ENCODE data around the gene CAPG.
A peak's percentile ranks its signal among the peaks of the same experiment; 100 is the strongest.

CAPG gene

DNA sequence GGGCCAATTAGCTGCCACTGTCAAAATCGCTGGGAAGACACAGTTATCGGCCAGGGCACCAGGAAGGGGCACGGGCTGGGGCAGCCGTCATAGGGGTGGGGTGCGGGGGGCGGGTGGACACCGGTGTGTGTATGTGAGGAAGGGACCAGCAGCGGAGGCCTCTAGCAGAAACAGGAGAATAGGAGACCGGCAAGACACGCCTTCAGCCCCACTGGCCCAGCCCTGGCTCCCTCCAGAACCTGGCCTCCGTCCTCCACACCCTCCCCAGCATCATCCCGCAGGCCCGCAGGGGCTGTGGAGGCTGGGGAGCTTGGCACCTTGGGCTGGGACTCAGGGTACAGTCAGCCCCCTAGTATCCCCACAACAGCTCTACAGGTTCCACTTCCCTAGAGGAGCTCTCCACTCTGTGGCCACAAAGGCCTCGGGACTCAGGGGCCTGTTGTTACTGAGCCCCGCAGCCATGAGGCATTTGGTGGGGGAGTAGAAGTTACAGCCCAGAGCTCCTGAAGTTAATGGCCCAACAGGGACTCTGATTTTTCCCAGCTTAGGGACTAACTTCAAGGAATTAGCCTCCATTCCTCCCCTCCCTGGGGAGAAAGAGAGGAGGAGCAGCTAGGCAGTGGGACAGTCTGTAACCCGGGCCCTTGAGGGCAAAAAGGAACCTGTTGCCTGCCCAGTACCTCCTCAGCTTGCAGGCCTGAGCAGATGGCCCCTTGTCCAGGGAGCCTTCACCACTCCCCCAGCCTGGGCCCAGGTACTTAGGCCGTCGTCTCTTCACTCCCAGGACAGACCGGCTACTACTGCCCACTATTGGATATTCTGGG is 28.2 kb upstream of the CAPG start:
- DNase-seq (ENCODE audit: low read depth) = no peak

DNA sequence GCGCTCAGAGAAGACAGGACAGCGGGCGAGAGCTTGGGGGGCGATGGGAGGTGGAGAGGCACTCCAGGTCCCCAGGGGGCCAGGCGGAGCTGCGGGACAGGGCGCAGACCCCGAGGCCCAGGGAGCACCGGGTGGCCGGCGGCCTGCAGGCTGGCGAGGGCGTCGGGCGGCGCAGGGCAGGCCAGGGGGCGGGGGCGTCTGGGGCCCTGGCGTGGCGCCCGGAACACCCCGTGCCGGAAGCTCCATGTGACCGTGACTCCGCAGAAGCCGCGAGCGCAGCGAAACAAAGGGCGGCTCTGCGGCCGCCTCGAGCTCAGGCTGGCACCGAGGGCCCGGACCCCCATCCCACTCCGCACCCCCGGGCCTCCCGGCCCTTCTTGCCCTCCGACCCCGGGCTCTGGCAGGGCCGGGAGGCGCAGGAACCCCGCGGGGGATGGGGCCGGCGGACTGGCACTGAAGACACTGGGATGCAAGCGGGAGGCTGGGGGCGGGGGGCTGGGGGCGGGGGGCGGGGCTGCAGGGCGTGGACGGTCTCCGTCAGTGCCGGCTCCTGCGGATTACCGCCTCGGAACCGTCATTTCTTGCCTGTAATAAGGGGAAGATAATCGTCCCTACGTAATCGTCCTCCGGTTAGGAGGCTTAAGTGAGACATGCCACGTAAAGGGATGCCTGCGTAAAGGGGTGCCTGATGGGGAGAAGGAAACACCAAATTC is 27.5 kb upstream of the CAPG start:
- DNase-seq (ENCODE audit: low read depth) = peak; percentile 41

DNA sequence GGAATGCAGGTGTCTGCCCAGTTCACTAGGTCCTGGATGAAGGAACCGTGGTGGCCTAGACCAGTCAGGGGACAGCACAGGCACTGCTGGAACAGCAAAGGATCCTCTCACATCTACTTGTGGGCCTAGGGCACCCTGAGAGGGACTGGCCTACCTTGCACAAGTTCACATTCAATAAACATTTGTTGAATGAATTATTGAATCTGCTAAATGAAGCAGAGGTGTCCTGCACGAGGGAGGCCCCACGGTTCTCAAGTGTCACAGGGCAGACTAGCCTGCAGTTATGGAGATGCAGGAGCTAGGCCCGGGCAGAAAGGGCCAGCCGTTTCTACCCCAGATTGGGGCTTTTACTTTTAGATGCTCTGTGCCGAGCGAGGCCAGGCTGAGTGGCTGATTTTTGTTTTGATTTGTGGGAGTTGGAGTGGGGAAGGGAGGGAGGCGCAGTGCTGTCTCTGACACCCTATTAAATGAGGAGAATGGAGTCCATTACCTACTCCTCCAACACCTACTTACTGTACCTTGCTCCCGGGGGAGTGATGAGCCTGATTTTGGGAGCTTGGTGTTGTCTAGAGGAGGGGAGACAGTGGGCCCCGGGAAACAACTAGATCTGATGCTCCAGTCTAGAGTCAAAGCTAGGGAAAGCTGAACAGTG is 26.8 kb upstream of the CAPG start:
- DNase-seq (ENCODE audit: low read depth) = no peak

DNA sequence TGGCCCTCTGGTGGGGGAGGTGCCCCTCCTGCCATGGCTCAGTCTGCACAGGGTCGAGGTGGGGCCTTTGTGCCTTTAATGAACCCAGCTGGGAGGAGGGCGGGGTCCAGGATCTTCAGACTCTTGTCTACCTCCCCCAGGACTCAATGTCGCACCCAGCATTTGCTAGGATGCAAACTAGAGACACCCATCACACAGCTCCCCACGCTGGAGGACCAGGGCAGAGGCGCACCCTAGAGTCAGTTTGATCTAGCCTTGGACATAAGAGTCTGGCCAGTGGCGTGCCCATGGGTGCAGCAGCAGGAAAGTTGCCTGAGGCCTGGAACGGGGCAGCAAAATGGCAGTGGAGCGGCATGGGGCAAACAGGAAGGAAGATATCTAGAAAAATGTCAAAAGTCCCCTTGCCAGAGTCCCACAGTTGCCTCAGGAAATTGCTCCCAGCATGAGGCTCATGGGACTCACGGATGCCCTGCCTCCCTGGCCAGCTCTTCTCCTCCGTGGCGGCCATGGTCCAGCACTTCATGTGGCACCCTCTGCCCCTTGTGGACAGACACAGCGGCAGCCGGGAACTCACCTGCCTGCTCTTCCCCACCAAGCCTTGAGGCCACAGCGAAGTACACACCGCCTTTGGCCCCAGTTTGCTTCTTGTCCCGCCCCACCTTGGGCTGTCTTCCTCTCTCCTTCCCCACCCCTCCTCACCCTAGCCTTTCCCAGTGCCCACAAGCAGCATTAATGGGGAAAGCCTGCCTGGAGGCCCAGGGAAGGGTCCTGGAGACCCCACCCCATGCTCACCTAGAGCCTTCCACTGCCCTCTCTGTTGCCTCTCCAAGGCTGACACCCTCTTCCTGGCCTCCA is 26.0 kb upstream of the CAPG start:
- DNase-seq (ENCODE audit: low read depth) = no peak

DNA sequence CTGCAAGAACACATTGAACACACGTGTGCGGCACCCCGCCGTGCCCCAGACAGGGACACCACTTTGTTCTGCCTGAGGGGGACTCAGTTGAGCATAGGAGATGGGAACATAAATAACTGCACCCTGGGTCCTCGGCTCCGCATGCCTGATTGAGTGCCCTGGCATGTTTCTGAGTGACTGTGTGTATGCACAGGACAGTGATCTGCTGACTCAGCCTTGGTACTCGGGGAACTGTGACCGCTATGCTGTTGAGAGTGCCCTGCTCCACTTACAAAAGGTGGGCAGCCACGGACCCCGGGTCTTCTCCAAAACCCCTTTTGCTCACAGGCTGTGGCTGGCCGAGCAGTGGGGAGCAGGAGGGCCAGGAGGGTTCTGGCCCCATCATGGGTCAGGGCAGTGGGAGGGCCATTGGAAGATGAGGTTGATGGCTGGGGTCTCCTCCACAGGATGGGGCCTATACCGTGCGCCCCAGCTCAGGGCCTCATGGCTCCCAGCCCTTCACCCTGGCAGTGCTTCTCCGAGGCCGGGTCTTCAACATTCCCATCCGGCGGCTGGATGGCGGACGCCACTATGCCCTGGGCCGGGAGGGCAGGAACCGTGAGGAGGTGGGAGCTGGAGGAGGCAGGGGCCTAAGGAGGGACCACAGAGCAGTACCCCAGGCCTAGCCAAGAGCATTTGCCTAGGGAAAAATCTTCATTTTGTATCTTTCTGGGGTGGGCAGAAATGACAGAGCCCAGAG is 25.2 kb upstream of the CAPG start:
- DNase-seq (ENCODE audit: low read depth) = no peak

DNA sequence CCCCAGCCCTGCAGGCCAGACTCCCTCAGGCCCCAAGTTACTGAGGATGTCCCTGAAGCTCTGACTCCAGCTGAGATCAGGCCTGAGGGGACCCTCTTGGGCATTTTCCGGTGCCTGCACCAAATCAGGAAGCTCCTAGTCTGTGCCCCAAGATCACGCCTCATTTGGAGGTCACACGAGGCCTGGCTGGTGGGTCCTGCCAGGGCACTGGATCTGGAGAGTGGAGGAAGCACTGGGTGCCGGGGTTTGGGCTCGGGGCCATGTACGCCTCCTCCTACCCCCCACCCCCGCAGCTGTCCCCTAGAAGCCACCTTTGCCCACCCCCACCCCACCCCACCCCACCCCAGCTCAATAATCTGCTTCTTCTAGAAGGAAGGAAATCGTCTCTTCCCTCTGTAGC is 24.5 kb upstream of the CAPG start:
- no peak for DNase-seq (ENCODE audit: low read depth)

DNA sequence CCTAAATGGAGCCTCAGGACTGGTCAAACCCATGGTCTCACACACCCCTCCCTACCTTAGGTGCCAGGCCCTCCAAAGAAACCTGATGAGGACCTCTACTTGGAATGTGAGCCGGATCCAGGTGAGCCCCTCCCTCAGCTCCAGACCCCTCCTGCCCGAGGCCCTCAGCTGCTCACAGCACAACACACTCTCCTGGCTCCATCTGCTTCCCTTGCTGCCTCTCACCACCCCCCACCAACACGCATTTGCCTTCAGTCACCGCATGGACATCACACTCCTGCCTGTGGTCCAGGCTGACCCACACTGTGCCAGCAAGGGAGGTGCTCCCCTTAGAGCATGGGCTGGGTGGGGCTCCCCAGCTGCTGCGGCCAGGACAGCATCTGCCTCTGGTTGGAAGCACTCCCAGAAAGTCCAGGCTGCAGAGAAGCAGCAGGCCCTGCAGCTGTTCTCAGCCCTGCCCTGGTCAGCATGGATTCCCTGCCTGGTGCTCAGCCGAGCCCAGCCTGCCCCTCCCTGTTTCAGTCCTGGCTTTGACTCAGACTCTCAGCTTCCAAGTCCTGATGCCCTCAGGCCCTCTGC is 23.4 kb upstream of the CAPG start:
- no peak for DNase-seq (ENCODE audit: low read depth)

DNA sequence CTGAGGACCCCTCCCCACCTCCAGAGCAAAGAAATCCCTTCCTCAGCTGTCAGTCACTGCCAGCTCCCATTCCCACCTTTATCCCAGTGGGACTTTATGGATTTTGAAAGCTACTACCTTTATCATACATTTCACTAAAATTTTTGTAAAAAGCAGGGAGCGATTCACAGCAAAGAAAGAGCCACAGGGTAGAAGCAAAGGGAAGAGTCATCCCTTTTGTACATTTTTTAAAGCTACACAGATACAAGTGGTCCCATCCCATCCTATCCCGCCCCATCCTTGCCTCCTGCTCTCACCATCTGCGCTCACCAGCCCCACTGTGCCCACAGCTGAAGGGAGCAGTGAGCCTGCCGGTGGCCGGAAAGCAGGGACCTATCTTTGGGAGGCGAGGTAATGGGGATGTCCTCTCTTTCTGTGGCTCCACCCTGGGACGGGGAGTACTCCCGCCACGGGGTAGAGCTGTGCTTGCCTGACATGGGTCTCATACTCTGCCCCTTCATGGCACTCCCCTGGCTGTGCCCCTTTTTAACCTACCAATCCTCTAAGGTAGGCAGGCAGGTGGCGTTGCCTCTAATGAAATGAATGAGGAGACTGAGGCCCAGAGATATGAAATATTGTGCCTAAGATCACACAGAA is 21.5 kb upstream of the CAPG start:
- no peak for DNase-seq (ENCODE audit: low read depth)

DNA sequence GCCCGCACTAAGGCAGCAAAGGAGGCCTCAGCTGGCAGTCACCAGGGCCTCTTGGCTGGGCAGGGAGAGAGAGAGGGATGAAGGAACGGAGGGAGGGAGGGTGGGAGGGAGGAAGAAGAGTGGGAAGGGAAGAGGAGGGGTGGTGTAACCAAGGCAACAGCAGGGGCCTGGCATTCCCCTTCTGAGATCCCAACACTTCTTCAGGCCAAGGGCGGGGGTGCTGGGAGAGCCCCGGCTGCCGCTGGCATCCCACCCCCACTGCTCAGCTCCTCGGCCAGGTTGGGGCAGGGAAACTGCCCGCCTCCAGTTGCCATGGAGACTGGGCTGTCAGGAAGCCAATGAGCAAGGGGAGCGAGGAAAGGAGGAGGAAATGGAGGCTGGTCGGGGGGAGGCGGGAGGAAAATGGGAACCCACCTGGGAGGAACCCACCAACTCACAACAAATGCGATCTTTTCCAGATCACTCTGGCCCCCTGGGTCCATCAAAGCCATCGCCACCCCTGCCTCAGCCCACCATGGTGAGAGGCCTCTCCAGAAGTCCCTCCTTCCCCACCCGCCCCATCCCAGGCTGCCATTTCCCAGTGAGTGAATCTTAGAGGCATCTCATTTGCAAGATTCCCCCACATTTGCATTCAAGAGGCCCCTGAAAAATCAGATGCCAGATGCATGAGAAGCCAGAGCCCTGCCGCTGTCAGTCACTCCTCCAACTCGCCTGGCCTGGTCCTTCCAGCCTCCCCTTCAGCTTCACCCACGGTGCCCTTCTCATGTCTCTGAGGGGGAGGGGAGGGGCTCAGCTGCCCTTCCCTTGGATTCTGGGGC is 20.8 kb upstream of the CAPG start:
- no peak for DNase-seq (ENCODE audit: low read depth)

DNA sequence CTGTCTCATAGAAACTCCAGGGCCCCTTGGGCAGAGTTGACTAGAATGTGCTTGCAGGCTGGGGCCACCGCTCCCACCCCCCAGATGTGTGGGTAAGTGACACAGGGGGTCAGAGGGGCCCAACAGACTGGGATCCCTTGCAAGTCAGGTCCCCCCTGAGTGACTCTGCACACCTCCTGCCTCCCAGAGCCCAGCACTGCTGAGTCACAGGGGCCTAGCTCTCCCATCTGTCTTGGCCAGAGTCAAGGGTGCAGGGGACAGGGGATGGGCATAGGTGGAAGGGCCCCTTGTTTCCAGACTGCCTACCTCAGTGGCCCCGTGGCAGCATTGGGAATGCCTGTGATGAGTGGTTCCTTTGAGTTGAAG is 19.7 kb upstream of the CAPG start:
- DNase-seq (ENCODE audit: low read depth) = no peak

DNA sequence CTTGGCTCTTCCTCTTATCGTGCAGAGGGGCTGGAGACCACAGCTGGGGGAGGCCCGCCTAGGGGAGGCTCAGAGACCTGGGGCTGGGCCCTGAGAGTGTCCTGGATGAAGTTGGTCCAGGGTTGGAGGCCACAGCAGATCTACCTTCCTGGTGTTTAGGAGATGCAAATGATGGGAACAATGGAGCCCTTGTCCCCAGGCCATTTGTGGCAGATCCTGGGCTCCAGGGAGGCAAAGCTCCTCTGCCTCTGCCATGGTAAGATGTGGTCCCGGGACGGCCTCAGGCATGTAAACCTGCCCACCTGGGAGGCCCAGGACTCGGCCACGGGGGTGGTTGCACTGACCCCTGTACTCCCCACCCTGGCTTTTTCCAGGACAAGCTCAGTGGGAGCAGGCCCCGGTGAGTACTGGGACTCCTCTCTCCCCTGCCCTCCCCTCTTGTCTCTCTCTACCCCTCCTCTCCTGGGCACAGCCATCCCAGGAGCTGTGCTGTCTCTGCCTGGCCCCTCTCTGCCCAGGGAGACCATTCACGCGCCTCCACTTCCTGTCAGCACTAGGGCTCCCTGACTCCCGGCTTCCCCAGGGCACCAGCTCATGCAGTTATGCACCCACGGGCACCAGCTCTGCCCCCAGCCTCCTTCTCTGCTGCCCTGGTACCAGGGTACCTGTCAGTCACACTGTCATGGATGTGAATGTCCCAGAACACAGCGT is 19.2 kb upstream of the CAPG start:
- DNase-seq (ENCODE audit: low read depth) = no peak

DNA sequence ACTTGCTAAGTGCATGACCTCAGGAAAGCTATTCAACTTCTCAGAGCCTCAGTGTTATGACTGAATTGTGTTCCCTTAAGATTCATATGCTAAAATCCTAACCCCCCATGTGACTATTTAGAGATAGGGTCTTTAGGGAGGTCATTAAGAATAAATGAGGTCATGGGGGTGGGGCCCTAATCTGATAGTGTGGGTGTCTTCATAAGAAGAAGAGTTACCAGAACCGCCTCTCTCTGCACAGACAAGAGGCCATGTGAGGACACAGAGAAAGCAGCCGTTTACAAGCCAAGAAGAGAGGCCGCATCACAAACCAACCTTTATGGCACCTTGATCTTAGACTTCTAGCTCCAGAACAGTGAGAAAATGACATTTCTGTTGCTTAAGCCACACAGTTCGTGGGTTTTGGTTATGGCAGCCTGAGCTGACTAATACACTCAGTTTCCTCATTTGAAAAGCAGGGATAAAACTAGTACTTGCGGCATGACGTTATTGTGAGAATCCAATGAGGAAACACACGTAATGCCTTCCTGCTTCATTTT is 18.2 kb upstream of the CAPG start:
- DNase-seq (ENCODE audit: low read depth) = no peak

DNA sequence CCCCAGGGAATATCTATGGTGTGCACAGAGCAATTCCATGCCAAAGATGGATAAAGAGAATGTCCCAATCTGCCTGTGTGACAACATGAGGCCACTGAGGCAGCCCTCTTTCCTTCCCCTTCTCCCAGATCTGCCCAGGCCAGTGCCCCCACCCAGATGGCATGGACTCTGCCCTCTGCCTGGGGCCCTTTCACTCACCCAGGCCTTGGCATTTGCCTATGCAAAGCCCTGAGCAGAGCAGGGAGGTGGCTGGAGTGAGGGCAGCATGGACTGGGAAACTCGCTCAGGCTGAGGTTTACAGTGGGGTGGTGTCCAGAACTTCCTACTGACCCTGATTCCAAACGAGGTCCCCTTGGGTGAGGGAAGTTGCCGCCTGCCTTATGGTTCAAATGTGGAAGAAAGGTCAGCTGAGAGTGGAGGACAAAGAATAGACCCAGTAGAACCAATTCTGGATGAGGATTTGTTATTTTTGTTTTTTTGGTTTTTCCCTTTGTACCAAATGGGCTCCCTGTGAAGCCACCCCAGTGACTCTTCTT is 17.2 kb upstream of the CAPG start:
- DNase-seq (ENCODE audit: low read depth) = no peak

DNA sequence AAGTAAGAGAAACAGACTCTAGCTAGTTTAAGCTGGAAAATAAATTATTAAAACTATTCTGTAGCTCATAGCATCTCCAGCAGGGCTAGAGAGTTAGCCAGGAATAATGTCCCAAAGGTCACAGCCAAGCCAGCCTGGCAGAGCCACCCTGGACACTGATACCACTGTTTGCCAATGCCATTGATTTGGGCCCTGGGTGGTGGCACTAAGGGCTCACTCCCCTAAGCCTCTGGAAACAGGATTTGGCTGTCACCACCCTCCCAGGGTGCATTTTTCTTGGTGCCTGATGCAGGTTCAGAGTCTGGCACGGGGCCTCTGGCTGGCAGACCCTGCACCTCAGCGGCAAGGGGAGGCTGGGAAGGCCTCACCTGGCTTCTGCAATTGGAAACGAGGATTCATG is 15.4 kb upstream of the CAPG start:
- DNase-seq (ENCODE audit: low read depth) = no peak

DNA sequence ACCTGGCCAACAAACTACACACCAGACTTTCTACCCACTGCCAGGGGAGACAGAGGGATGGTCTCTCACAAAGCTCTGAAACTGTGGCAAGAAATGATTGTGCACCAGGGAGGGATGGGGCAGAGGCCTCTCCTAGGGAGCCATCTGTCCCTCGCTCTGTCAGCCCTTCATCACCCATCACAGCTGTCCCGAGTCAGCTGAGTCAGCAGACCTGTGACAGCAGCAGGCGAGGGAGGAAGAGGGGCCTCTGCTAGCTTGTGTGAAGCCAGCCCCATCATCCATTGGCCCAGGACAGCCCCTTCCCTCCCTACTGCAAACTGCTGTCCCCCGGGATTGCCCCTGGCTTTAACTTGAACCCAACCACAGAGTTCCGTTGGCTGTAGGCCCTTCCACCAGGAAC is 13.4 kb upstream of the CAPG start:
- no peak for DNase-seq (ENCODE audit: low read depth)

DNA sequence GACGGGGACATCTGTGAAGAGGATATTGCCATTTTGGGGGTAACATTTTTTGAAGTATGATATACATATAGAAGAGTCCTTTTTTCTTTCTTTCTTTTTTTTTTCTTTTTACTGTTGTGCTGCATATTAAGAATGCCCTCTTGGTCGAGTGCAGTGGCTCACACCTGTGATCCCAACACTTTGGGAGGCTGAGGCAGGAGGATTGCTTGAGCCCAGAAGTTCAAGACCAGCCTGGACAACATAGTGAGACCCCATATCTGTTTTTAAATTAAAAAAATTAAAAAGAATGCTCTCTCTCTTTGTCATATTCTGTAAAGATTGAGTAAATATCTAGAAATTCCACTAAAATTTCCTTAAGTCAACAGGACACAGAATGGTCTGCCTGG is 11.9 kb upstream of the CAPG start:
- no peak for DNase-seq (ENCODE audit: low read depth)

DNA sequence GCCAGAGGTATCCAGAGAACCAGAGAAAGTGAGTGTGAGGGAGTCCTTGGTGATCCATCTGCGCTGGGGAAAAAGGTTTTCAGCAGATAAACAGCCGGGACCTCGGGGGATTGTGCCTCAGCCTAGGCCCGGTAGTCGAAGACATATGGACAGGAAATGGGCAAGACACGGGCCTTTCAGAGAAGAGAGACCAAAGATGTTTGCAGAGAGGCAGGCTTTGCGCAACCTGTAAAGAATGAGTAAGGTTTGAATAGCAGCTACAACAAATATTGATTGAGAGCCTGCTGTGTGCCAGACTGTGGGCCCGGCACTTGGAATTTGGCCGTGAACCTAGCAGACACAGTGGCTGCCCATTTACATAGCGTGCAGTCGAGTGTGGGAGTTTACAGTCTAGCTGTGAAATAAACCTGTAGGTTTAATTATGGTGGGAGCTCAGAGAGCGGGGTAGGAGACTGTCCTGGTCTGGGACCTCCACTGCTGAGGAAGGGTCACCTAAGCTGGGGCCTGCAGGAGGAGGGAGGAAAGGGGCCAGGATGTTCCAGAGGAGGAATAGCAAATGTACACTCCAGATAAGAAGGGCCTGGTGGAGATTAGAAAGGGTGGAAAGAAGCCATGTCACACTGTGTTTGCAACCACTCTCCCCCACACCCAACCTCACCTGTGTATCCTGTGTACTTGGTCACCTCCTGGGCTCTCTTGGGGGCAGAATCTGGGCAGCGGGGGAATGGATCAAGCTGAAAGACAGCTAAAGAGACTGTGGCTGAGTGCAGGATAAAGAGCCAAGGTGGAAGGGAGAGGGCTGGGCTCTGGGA is 11.3 kb upstream of the CAPG start:
- no peak for DNase-seq (ENCODE audit: low read depth)
